Ovary (tissue), 9 donors: ENCODE data around the gene PRSS35. TPM values are rescaled to one million over a fixed set of nuclear protein-coding genes. Genes with fewer than 3 reads are reported as not detected.
"Not testable (repeated sequence)": the region's sequence is repeated elsewhere in the genome, so short reads cannot be mapped to it uniquely, and the experiment has no call there.

ENCODE experiments used
- DNase-seq, 5 donors: peaks; one replicate each; pipeline ENCODE4 v3.0.0-alpha.2; 2019 to 2020
- H3K27ac ChIP-seq, 2 donors: fragments of 200-600 bp; one replicate each; pipeline versions ENCODE4 v1.5.1 to v1.8.0; 2019 to 2022
- H3K27me3 ChIP-seq: fragments of 200-600 bp; one replicate; pipeline ENCODE4 v1.8.0; 2022
- H3K36me3 ChIP-seq: fragments of 200-600 bp; sonication (generic); one replicate; pipeline ENCODE4 v1.5.1; 2019
- H3K4me1 ChIP-seq: one replicate; pipeline ENCODE4 v1.8.1; 2013; ENCODE audit warnings: mild to moderate bottlenecking, moderate library complexity; ENCODE audit not compliant: insufficient read depth
- H3K4me3 ChIP-seq: fragments of 200-600 bp; sonication (generic); one replicate; pipeline ENCODE4 v1.5.1; 2017
- H3K9me3 ChIP-seq, 2 donors: fragments of 200-600 bp in 1 of 2; sonication (generic) in 1 of 2; one replicate each; pipeline versions ENCODE4 v1.5.1 to v1.8.1; 2013 to 2019; ENCODE audit warnings: mild to moderate bottlenecking in 1 of 2, moderate library complexity in 1 of 2
- CTCF ChIP-seq, 3 donors: fragments of 450-650 bp in 2 of 3; fragments of 200-600 bp in 1 of 3; IDR thresholded peaks; one replicate each; pipeline versions ENCODE4 v1.5.1 to v1.8.0; 2016 to 2022; ENCODE audit warnings: antibody characterized with exemption in 3 of 3, mild to moderate bottlenecking in 1 of 3
- EP300 ChIP-seq: sonication (generic); formaldehyde crosslinking; IDR thresholded peaks from one replicate; pipeline ENCODE4 v1.6.1; 2017; ENCODE audit warnings: antibody characterized with exemption
- POLR2A ChIP-seq: fragments of 450-650 bp; IDR thresholded peaks from one replicate; pipeline ENCODE4 v1.6.1; 2017; ENCODE audit warnings: antibody characterized with exemption, mild to moderate bottlenecking, moderate library complexity
- WGBS, 3 donors: extraction: QIAGEN DNeasy Blood & Tissue Kit in 1 of 3; methylation state at CpG; one replicate each; pipeline versions ENCODE4 v1.1.5 to v1.1.7; 2013 to 2017; 5-methylcytosine and 5-hydroxymethylcytosine counted together
- intact Hi-C, 4 donors: fragments of 100-400 bp; cut with DNase I; formaldehyde crosslinking; loops; one replicate each; pipeline versions ENCODE4 v1.11.0 to v1.15.1; 2022 to 2023
- polyA plus RNA-seq, 2 donors: library from polyadenylated mRNA; stranded (reverse); fragments of 200-250 nt in 1 of 2; fragments of 350-450 nt in 1 of 2; fragmentation: Illumina TruSeq in 1 of 2; extraction: RNeasy Lipid Tissue Mini Kit (QIAGEN cat#74804) in 1 of 2; gene quantifications; one replicate each; pipeline ENCODE4 v1.2.3, GENCODE V29; 2013 to 2014
- total RNA-seq, 7 donors: library from RNA; depleted of rRNA in 2 of 7; stranded (reverse); fragments of >200 nt in 2 of 7; fragmentation: NEBNext Ultra II Directional in 3 of 7; extraction: Animal tissue kit (Norgen Biotek cat#: 25700) in 3 of 7; gene quantifications; one replicate each; pipeline versions ENCODE4 v1.1.0 to v1.2.4, GENCODE V29; 2016 to 2023
- donor health status: DM: no; HTN: no; CAD: no; lungs with moderate emphysema.
- donor health status: DM: no; HTN: no; CAD: no.
- donor health status: Bipolar disorder and iron deficiency.
- donor health status: DM: yes; HTN: yes; CAD: no.
- donor health status: DM: no; HTN: no; CAD: no.
- donor health status: DM: yes; HTN: yes; CAD: no.

Gene PRSS35
- total and polyA plus RNA-seq, 9 donors, result 2.4 to 11.3 (median 6.8) TPM

- Histone ChIP-seq H3K27me3 (no peaks in the 10 kb centered on the region), H3K9me3 (no peaks in the 10 kb centered on the region), H3K4me1 (no peaks in the 10 kb centered on the region), H3K36me3 (no peaks in the 10 kb centered on the region), H3K4me3 (no peak overlapping the region), H3K27ac (no peak overlapping the region)
- no peak for TF ChIP-seq POLR2A
- intact Hi-C loops, result no loop called here
- 95 to 100% (median 95%) methylated on average over 1 of the region's 1 CpG for WGBS, 3 donors
- DNase-seq, result no peak
These were observed 35.4 kb upstream of the PRSS35 start for GRCh38 chr6:83476971-83477370.

GRCh38 chr6:83479389-83479788 lies 32.9 kb upstream of the PRSS35 start:
- Histone ChIP-seq H3K27ac (no peak overlapping the region), H3K9me3 (no peaks in the 10 kb centered on the region), H3K27me3 (no peaks in the 10 kb centered on the region), H3K4me1 (no peaks in the 10 kb centered on the region), H3K4me3 (no peak overlapping the region), H3K36me3 (no peaks in the 10 kb centered on the region)
- TF ChIP-seq CTCF (IDR thresholded peaks at IDR 0.05) (no peak), POLR2A (no peak), EP300 (no peak)
- 55 to 63% (median 56%) methylated on average over 1 of the region's 1 CpG for WGBS, 3 donors
- intact Hi-C loops, result no loop called here
- no peak for DNase-seq

GRCh38 chr6:83480470-83480869 lies 31.9 kb upstream of the PRSS35 start:
- no peak overlapping the region for H3K4me3 ChIP-seq
- H3K9me3 ChIP-seq, result no peaks in the 10 kb centered on the region
- no peaks in the 10 kb centered on the region for H3K4me1 ChIP-seq
- TF ChIP-seq EP300 (no peak), POLR2A (no peak), CTCF (IDR thresholded peaks at IDR 0.05) (no peak)
- H3K27ac ChIP-seq, result no peak overlapping the region
- no peaks in the 10 kb centered on the region for H3K36me3 ChIP-seq
- 80 to 95% (median 91%) methylated on average over 1 of the region's 1 CpG for WGBS, 3 donors
- no peaks in the 10 kb centered on the region for H3K27me3 ChIP-seq
- no peak for DNase-seq
- intact Hi-C loops, result no loop called here

GRCh38 chr6:83481938-83482337 lies 30.4 kb upstream of the PRSS35 start:
- H3K4me1 ChIP-seq, DNase-seq, H3K27ac ChIP-seq, H3K4me3 ChIP-seq, H3K36me3 ChIP-seq, intact Hi-C loops, H3K9me3 ChIP-seq, H3K27me3 ChIP-seq: not testable (repeated sequence)
- WGBS, 3 donors, result 91 to 100% (median 98%) methylated on average over 1 of the region's 1 CpG

GRCh38 chr6:83488448-83488847 lies 23.9 kb upstream of the PRSS35 start:
- no peaks in the 10 kb centered on the region for H3K36me3 ChIP-seq
- H3K4me1 ChIP-seq, result no peaks in the 10 kb centered on the region
- no peak overlapping the region for H3K4me3 ChIP-seq
- no peak overlapping the region for H3K27ac ChIP-seq
- no peak for DNase-seq
- TF ChIP-seq CTCF (IDR thresholded peaks at IDR 0.05) (no peak), POLR2A (no peak), EP300 (no peak)
- no peaks in the 10 kb centered on the region for H3K27me3 ChIP-seq
- no peaks in the 10 kb centered on the region for H3K9me3 ChIP-seq
- intact Hi-C loops, result no loop called here
- 57 to 61% (median 59%) methylated on average over 2 of the region's 2 CpGs for WGBS, 3 donors

- Histone ChIP-seq H3K4me1 (no peaks in the 10 kb centered on the region), H3K4me3 (no peak overlapping the region), H3K36me3 (no peaks in the 10 kb centered on the region), H3K27me3 (no peaks in the 10 kb centered on the region), H3K27ac (no peak overlapping the region), H3K9me3 (no peaks in the 10 kb centered on the region)
- TF ChIP-seq CTCF (IDR thresholded peaks at IDR 0.05), result no peak
- TF ChIP-seq EP300, result no peak
- no peak for TF ChIP-seq POLR2A
- 81 to 97% (median 94%) methylated on average over 4 of the region's 4 CpGs for WGBS, 3 donors
- intact Hi-C loops, result no loop called here
- no peak for DNase-seq
These were observed 23.5 kb upstream of the PRSS35 start for GRCh38 chr6:83488861-83489260.
